Astrocyte of the spinal cord (primary cell): ENCODE data around the gene LRRC51.

Experiments
- DNase-seq: peaks from one replicate; pipeline ENCODE4 v3.0.0; 2011; ENCODE audit warnings: low read depth, low spot score
- H3K4me3 ChIP-seq: 2 replicates; pipeline ENCODE4 v1.5.1; 2011; ENCODE audit warnings: low read depth, mild to moderate bottlenecking, low read length, moderate library complexity
- CTCF ChIP-seq: IDR thresholded peaks from 2 replicates; pipeline ENCODE4 v1.5.1; 2012; ENCODE audit warnings: low read depth, mild to moderate bottlenecking, low read length, inconsistent platforms
- in situ Hi-C: cut with HindIII; loops from 2 replicates; pipeline ENCODE4 v1.10.0; 2017; ENCODE audit warnings: low sequenced_read_pairs

The LRRC51 gene

GRCh38 chr11:72081184-72081644 lies 564 bp downstream of the LRRC51 start:
- DNase-seq = no peak
- in situ Hi-C loops = no loop called here
- peak overlapping the region; percentile 56 for H3K4me3 ChIP-seq
- TF ChIP-seq CTCF = no peak

GRCh38 chr11:72081821-72082453 lies 1.3 kb downstream of the LRRC51 start:
- TF ChIP-seq CTCF = no peak
- in situ Hi-C loops = no loop called here
- H3K4me3 ChIP-seq = no peak overlapping the region
- DNase-seq = no peak

- H3K4me3 ChIP-seq = no peak overlapping the region
- DNase-seq = no peak
- no peak for TF ChIP-seq CTCF
- in situ Hi-C loops = no loop called here
These were observed 2.8 kb downstream of the LRRC51 start for GRCh38 chr11:72083414-72083813.

GRCh38 chr11:72084076-72084475 lies 3.4 kb downstream of the LRRC51 start:
- no peak for TF ChIP-seq CTCF
- no peak overlapping the region for H3K4me3 ChIP-seq
- DNase-seq = no peak
- in situ Hi-C loops = no loop called here

- DNase-seq = no peak
- no peak overlapping the region for H3K4me3 ChIP-seq
- TF ChIP-seq CTCF = no peak
- in situ Hi-C loops = no loop called here
These were observed 4.3 kb downstream of the LRRC51 start for GRCh38 chr11:72084965-72085364.

GRCh38 chr11:72085621-72086351 lies 5.1 kb downstream of the LRRC51 start:
- in situ Hi-C loops = no loop called here
- no peak overlapping the region for H3K4me3 ChIP-seq
- no peak for TF ChIP-seq CTCF
- peak; percentile 32 for DNase-seq
